HG03066 (cell line): ENCODE data around the gene BCL2.

Source experiments
- ATAC-seq: cut with Tn5 transposase; IDR thresholded peaks from one replicate; pipeline ENCODE4 v1.9.1; 2021; ENCODE audit warnings: low read depth; ENCODE audit not compliant: unreplicated experiment

The BCL2 gene

GRCh38 chr18:63130176-63130575 is 189.4 kb downstream of the BCL2 start:
- no peak for ATAC-seq

DNA sequence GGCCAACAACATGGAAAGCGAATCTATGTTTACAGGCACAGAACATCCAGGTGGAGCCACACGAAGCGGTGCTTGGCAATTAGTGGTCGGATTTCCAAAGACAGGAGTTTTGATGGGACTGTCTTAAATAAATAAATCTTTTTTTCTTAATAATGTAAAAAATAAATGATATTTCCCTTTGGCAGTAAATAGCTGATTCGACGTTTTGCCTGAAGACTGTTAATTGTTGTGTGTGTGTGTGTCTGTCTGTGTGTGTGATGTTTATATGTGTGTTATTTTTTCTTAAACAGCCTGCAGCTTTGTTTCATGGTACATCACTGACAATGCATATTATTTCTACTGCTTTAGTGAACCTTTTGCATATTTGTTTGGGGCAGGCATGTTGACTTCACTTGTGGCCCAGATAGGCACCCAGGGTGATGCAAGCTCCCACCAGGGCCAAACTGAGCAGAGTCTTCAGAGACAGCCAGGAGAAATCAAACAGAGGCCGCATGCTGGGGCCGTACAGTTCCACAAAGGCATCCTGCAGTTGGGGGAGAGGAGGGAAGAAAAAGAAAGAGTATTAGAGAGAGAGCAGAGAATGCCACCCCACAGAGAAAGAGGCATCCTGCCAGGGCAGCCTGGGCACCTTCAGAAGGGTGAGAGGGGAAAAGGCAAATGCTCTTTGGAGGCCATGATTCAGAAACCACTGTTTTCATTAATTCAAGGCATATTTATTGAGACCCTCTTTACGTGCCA is 191.2 kb downstream of the BCL2 start:
- ATAC-seq = no peak

DNA sequence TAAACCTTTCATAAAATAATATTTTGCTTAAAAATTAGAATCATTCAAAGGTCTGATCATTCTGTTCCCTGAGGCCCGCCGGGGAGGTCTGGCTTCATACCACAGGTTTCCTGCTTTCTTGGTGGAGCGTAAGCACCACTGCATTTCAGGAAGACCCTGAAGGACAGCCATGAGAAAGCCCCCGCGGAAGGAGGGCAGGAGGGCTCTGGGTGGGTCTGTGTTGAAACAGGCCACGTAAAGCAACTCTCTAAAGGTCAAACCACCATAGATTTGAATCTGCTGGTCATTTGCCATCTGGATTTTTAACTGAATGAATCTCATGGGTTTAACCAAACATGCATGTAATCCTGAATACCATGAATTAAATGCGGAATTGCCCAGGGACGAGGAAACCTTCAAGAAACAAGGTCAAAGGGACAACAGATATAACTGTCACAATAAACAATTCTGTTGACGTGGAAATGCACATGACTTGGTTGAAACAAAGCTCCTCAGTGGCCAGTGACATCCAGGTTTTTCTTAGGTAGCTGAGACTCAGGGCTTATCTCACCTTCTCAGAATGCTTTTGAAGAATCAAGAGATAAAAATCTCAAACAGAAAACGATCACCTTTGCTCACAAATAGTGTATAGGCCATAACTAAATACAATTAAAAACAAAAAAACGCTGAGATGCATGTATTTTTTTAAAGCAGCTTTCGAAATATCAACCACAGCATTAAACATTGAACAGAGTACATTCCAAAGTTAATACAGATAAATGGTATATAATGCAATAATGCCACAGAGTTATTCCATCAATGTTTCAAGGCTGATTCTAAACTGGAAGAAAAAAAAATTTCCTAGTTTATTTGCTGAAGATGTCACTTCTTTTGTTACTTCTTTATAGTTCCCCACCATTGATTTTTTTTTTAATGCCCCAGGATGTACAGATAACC is 193.2 kb downstream of the BCL2 start:
- ATAC-seq = no peak

GRCh38 chr18:63120620-63121019 is 198.9 kb downstream of the BCL2 start:
- no peak for ATAC-seq

- no peak for ATAC-seq
Measured at GRCh38 chr18:63119647-63120046, 199.9 kb downstream of the BCL2 start.

DNA sequence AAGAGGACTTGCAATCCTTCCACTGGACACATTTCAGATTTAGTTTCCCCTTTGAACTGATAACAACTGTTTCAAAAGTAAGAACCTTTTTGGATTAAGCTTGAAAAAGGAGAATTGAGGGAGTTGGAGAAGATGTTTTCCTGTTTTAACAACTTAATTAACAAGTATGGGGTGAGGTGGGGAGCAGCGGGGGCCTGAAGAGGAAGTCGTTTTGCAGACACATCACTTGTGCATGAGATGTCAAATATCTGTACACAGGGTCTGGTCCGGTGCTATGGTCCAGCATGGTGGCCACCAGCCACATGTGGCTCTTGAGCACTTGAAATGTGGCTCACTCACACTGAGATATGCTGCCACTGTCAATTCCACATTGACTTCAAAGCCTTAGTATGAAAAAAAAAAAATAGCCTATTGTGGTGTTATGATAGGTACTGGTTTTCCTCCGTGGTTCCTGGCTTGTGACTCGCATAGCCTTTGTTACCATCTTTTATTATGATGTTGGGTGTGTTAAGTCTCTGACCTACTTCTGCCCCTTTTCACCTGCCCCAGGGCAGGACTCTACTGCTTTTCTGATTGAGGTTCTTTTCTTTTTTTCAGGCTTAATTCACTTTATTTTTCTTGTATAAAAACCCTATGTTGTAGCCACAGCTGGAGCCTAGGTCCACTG is 205.5 kb downstream of the BCL2 start:
- ATAC-seq = no peak

DNA sequence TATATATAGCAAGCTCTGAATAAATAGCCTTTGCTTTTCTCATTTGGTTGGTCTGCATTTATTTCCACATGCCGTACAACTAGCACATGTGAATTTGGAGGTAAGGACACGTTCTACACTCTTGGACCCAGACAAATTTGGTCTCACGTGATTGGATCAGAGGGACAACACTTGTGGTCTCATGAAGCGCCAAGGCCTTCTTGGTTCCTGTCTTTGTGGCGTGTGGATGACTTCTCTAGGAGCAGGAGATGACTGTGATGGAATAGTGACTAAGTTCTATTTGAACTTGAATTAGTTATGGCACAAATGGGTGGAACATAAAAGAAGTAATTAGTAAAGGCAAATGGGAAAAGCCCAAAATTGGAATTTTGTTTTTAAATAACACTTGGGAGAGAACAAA is 206.9 kb downstream of the BCL2 start:
- ATAC-seq = no peak

- peak; percentile 74 for ATAC-seq
Measured at GRCh38 chr18:63111671-63112402, 207.7 kb downstream of the BCL2 start.

- ATAC-seq = no peak
Measured at GRCh38 chr18:63109802-63110201, 209.8 kb downstream of the BCL2 start.

DNA sequence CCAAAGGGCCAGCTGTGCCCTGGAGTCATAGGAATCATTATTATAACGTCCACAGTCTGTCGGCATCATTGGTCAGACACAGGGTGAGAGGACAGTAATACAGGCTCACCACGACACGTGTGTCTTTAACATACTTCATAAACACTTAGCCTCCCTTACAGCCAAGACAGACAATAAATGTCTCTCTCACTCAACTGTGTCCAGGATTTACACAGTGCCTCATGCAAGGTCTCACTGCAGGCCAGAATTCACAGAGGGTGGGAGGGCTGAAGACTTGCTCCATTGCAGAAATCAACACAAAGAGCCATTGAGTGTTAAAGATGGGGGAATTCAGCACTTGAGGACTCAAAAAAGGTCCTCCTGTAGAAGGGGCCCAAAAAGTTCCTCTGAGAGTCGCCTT is 210.5 kb downstream of the BCL2 start:
- no peak for ATAC-seq

- ATAC-seq = no peak
Measured at GRCh38 chr18:63107931-63108330, 211.6 kb downstream of the BCL2 start.

DNA sequence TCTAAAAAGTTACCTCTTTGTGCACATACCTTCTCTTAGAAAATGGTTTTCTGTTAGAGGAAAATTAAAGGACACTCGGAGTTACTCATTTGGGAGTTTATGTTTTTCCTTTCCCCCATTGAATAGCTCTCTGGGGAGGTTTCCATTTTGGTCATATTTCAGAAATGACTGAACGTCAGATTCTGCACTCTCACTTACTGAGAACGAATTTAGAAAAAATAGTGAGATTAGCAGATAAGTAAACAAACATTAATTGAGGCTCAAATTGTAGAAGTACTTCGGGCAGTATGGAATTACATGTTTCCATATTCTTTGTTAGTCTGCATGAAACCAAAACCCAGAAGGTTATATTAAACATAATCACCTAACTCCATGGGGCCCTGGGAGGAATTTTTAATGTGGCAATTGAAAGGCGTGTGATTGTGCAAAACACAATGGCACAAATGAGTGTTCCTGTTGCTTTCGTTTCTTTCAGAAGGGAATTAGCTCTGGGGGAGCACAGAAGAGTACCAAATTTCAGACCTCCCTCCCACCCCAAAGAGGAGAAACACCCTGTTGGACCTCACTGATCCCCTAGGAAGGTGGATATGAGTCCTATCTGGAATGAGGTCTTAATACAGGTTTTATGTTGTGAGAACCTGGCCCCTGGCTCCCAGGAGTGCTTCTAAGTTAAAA is 212.3 kb downstream of the BCL2 start:
- ATAC-seq = peak; percentile 28

DNA sequence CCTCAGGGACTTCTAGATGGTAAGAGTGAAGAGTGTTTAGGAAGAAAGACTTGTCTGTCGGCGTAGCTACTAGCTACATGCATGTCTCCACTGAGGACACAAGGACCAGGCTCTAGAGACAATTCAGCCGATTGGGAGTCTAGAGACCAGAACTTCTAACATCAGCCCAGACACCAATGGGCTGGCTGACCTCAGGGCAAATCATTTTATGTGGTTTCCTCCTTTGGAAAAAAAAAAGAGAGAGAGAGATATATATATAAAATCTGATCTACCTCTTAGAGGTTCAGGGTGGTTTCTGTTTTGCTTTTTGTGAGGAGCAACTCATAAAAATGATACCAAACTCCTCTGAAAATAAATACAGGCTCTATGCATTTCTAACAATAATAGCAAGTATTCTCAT is 212.8 kb downstream of the BCL2 start:
- ATAC-seq = peak; percentile 28

DNA sequence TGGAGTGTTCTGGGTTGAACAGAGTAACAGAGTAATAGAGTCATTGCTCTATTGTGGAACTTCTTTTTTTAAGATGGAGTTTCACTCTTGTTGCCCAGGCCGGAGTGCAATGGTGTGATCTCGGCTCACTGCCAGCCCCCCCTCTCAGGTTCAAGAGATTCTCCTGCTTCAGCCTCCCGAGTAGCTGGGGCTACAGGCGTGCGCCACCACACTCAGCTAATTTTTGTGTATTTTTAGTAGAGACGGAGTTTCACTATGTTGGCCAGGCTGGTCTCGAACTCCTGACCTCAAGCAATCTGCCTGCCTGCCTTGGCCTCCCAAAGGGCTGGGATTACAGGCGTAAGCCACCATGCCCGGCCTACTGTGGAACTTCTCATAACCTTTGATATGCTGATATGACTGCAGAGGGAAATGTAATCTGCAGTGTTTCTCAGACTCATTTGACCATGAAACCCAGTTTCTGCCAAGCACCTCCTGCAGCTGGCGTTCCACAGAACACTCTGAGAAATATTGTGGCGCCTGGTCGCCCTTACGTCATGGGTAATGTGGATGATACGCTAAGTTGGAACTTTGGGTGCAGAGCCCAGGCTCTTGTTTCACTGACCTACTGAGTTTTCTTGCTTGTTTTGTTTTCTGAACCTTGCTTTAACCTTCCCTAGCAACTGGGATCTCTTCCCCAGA is 213.8 kb downstream of the BCL2 start:
- ATAC-seq = peak; percentile 70

DNA sequence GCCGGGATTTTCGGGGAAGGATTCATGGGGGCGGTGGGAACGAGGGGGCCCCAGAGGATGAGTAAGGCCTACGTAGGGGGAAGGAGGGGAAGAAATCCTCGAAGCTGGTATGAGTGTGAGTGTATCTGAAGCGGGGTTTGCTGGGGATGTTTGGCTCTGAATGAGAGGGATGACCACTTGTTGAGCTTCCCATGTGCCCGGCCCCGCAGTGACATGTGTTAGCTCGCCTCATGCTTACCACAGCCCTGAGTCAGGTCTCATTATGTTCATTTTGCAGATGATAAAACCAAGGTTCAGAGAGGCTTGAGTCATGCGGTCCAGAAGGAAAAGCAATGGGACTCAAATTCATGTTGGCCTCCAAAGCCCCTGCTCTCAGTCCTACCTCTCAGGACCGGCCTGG is 214.7 kb downstream of the BCL2 start:
- no peak for ATAC-seq

GRCh38 chr18:63102941-63103744 is 216.4 kb downstream of the BCL2 start:
- no peak for ATAC-seq

DNA sequence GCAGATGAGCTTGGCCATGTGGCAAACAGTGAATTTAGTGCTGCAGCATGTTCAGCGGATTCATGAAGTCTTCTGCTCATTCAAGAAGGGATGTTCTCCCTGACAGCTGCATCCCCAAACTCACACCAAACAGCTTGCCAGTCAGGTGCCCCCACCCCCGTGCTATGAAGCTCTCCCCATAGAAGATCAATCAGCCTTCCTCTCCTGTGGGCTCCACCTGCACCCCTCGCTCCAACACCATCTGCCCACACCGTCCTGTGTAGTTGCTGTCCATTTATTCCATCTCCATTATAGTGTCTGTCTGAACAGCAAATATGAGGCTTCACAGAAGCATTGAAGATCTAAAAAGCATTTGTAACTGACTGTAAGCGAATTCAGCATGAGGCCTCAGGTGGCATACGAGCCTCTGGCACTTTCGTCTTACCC is 218.9 kb downstream of the BCL2 start:
- no peak for ATAC-seq

- ATAC-seq = peak; percentile 58
Measured at GRCh38 chr18:63099848-63100629, 219.5 kb downstream of the BCL2 start.
